ENCODE measurements around the gene NPDC1.

NPDC1 gene

GRCh38 chr9:136995362-136995761 is 50.6 kb downstream of the NPDC1 start:
- DNase-seq (ENCODE audit: low read depth in 1 of 2, low spot score in 1 of 2), result no peak

- no peak for DNase-seq (ENCODE audit: low read depth in 1 of 2, low spot score in 1 of 2)
Observed at GRCh38 chr9:136994888-136995230, 51.1 kb downstream of the NPDC1 start.

DNA sequence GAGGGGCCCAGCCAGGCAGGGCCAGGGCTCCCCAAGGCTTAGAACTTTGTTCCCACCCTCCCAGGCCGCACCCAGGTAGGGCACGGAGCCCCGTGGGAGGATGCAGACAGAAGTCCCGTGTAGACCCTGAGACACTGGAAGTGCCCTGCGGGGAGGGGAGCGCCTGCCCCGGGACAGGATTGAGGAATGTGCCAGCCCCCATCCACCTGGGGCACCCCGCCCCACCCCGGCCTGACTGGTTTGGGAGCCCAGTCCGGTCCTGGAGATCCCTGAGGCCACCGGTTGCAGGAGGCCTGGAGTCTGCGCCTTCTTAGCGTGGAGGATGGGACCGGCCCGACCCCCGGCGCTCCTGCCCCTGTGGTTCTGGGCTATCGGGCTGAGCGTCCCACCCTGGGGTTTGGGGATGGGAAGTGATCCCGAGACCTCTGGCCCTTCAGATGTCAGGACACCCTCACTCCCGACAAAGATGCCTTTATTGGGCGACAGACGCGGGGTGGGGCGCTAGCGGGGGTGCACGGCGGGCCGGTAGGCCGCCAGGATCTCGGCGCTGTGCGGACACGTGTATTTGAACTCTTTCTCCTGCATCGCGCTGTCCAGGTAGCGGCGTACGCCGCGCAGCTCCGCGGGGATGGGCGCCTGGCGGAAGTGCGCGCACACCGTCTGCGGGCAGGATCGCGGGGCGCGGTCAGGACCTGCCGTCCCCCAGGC is 51.6 kb downstream of the NPDC1 start:
- DNase-seq (ENCODE audit: low read depth in 1 of 2, low spot score in 1 of 2), result no peak

GRCh38 chr9:136992819-136993369 is 53.1 kb downstream of the NPDC1 start:
- DNase-seq (ENCODE audit: low read depth in 1 of 2, low spot score in 1 of 2), result no peak

GRCh38 chr9:136991993-136992818 is 53.8 kb downstream of the NPDC1 start, which contains the start of gene PAXX:
Gene PAXX, plus strand, starts transcription at chr9:136992422. Its CDS starts 22 bp downstream, at chr9:136992444.
- peak; percentile 90 to 91 for DNase-seq (ENCODE audit: low read depth in 1 of 2, low spot score in 1 of 2)

GRCh38 chr9:136990242-136990911 is 55.6 kb downstream of the NPDC1 start:
- no peak for DNase-seq (ENCODE audit: low read depth in 1 of 2, low spot score in 1 of 2)
